Measurements from ENCODE around the gene PPEF1.
A peak's percentile ranks its signal among the peaks of the same experiment; 100 is the strongest.

The PPEF1 gene, protein sequence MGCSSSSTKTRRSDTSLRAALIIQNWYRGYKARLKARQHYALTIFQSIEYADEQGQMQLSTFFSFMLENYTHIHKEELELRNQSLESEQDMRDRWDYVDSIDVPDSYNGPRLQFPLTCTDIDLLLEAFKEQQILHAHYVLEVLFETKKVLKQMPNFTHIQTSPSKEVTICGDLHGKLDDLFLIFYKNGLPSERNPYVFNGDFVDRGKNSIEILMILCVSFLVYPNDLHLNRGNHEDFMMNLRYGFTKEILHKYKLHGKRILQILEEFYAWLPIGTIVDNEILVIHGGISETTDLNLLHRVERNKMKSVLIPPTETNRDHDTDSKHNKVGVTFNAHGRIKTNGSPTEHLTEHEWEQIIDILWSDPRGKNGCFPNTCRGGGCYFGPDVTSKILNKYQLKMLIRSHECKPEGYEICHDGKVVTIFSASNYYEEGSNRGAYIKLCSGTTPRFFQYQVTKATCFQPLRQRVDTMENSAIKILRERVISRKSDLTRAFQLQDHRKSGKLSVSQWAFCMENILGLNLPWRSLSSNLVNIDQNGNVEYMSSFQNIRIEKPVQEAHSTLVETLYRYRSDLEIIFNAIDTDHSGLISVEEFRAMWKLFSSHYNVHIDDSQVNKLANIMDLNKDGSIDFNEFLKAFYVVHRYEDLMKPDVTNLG

GRCh38 chrX:18707426-18708049, at the start of gene PPEF1:
PPEF1 (plus strand) TSS chrX:18707645; CDS start chrX:18707781, 136 bp downstream.
- FAIRE-seq (peak; percentile 72), DNase-seq (ENCODE audit: insufficient read length, low spot score) (no peak)

DNA sequence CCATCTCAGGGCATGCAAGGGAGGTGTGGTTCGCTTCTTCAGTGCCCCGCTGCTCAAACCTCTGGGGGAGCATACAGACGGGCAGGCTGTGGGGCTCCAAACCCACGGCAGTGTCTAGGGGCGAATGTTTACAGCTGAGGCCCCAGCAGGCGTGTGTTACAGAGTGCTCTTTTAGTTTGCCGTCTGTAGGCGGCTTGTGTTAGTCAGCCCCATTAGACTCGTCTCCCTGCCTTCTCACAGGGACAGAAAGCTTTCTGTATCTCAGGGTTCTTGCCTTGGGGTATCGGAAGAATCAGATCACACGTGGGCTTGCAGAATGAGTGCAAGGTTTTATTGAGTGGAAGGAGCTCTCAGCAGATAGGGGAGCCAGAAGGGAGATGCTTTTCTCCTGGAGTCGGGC, 46.2 kb upstream of the PPEF1 start:
- no peak for FAIRE-seq

GRCh38 chrX:18664947-18665346, 42.5 kb upstream of the PPEF1 start:
- DNase-seq (ENCODE audit: insufficient read length, low spot score) (no peak), FAIRE-seq (no peak)

More for the DNA sequence above, 46.2 kb upstream of the PPEF1 start:
- no peak for DNase-seq (ENCODE audit: insufficient read length, low spot score)

GRCh38 chrX:18666614-18667013, 40.8 kb upstream of the PPEF1 start:
- FAIRE-seq (no peak), DNase-seq (ENCODE audit: insufficient read length, low spot score) (no peak)

DNA sequence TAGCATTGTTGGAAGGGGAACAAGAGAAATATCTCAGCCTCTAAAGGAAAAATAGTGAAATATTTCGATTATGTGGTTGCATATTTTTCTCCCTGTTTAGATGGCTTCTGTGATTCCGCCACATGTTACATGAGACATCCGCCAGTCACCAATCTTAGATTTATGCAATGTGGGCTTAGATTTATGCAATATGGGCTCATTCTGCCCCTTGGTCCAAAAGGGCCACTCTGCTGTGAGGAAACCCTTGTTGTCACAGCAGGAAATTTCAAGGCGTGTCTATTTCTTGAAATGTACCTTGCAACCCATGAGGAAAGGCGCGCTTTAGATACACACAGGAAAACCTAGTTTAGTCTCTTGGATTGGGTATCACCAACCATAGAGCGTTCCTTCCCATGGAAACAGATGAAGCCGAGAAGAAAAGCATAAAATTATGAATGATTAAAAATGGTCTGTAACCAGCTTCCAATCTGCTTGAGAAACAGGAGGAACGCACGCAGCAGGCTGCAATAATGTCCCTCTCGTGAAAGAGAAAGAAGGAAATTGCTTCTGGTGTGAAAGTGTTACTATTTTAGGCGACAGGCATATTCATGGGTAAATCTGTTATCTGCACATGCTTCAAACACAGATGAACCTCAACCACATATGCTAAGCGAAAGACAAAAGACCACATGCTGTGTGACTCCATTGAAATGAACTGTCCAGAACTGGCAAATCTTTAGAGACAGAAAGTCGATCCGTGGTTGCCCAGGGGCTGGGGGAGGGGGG, 39.2 kb upstream of the PPEF1 start:
- peak; percentile 94 for FAIRE-seq
- no peak for DNase-seq (ENCODE audit: insufficient read length, low spot score)

DNA sequence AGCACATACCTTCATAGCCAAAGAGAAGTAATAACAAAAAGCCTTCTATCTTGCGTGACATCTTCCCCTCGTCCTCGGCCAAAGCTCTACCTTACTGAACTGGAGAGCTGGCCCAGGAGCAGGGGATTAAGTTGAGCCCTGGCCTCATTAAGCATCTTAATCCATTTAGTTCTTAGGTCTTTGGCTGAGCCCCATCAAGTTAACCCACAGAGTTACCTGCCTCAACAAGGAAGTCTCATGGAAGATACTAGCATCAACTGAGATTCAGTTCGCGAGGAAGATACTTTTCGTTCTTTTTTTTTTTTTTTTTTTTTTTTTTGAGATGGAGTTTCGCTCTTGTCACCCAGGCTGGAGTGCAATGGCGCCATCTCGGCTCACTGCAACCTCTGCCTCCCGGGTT, 35.4 kb upstream of the PPEF1 start, which contains the start of gene RS1:
Gene RS1, minus strand, starts transcription at position 101 of the 400 bp plus-strand sequence. Its CDS starts 40 bp downstream, at position 61.
- DNase-seq (ENCODE audit: insufficient read length, low spot score): no peak
- no peak for FAIRE-seq

- DNase-seq (ENCODE audit: insufficient read length, low spot score) (no peak), FAIRE-seq (no peak)
Measured at GRCh38 chrX:18674417-18674787, 33.0 kb upstream of the PPEF1 start.

DNA sequence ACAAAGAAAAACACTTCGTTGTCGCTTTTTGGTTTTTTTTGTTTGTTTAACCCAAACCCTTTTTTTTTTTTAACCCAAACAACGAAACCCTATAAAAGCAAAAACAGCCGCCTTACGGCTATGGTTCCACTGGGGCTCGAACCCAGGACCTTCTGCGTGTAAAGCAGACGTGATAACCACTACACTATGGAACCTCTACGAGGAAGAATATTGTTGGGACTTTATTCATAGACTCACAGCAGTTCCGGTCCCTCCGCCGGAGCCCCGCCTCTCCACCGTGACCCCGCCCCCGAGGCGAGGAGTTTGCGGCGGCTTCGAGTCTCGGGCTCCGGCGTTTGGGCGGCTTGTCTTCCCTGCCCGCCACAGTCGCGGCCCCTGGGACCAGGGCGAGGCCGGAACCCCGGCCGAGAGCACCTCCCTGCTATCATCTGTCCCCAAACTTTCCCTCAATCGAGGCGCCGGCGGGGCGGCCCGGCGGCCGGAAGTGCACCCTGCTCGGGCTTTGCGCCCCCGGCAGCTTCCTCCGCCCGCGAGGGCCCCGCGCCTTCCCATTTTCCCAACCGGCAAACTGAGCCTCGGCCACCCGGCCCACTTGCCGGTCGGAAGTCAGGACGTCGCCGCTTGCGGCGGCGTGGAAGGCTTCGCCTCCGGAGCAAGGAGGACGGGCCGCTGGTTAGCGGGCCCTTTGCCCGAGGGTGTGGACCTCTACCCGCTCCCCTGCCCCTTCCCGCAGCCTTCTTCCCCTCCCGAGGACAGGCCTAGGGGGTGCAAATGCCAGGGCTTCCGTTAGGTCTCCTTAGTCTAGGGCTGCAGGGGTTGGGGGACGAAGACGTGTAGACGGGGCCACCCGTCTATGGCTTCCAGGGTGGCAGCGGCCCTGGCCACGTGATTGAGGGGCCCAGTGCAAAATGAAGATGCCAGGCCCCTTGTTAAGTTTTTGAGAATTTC, 32.4 kb upstream of the PPEF1 start:
- FAIRE-seq (peak; percentile 86), DNase-seq (ENCODE audit: insufficient read length, low spot score) (peak; percentile 52)

DNA sequence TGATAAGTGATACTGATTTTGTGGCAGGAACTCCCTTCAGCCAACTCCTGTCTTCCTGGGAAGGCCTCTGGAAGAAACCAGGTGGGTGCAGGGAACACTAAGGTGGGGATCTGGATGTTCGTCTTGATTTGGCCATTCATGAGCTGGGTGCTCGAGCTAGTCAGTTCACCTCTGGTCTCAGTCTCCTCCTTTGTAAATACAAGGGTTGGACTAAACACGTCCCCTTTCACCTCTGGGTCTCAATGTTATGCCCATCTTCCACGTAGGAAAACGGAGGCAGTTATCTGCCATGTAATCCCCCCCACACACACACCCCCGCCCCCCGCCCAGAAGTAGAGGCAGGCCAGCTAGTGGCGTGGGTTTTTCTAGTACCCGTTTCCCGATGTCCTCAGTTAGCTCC, 31.4 kb upstream of the PPEF1 start:
- FAIRE-seq: peak; percentile 31
- DNase-seq (ENCODE audit: insufficient read length, low spot score): no peak

GRCh38 chrX:18676470-18676869, 31.0 kb upstream of the PPEF1 start:
- DNase-seq (ENCODE audit: insufficient read length, low spot score) (no peak), FAIRE-seq (no peak)

DNA sequence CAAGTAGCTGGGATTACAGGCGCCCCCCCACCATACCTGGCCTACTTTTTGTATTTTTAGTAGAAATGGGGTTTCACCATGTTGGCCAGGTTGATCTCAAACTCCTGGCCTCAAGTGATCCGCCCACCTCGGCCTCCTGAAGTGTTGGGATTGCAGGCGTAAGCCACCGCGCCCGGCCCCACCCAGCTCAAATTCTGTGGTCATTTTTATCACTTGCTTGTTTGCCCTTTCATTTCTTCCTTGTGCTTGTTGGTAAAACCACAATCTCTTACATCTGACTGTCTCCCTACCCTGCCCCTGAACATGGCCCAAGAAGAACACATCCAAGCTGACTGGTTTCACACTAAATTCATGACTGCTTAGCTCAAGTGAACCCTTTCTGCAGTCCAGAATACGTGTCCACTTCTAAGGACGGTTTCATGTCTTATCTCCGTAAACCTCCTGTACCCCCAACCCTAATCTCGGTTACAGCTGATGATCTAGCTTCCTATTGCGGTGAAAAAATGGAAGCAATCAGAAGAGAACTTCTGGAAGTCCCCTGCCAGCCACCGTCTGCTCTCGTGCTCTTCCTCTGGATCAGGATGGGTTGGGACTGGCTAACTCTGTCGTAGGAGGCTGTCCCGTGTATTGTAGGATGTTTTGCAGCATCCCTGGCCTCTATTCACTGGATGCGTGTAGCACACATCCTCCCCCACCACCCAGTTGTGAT, 30.1 kb upstream of the PPEF1 start:
- no peak for FAIRE-seq

DNA sequence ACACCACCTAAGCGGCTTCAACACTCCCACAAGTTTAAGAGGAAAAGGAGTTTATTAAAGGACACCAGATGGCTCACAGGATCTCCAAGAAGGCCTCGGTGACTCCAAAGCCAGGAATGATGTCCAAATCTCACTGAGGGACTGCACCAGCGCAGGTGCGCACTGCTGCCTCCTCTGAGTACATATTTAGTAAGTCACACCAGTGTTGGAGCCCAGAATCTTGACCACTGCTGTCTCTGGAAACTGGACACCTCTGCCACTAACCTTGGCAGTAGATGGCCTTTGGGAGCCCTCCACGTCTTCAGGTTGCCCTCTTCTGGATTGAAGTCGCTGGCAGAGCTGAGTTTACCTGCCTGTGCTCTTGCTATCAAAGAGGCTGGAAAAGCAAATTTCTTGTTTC, 25.4 kb upstream of the PPEF1 start:
- no peak for DNase-seq (ENCODE audit: insufficient read length, low spot score)
- FAIRE-seq: no peak

More for the DNA sequence above, 30.1 kb upstream of the PPEF1 start:
- no peak for DNase-seq (ENCODE audit: insufficient read length, low spot score)

DNA sequence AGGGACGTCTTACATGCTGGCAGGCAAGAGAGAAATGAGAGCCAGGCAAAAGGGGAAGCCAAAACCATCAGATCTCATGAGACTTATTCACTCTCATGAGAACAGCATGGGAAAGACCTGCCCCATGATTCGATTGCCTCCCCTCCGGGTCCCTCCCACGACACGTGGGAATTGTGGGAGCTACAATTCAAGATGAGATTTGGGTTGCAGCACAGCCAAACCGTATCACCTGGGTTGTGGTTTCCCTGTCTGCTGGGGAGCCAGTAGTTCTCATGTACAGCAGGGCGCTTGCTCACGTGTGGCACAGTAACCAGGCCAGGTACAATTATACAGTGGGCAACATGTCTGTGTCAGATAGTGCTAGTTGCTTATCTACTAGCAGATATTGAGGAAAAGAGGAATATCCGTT, 24.5 kb upstream of the PPEF1 start:
- no peak for FAIRE-seq
- no peak for DNase-seq (ENCODE audit: insufficient read length, low spot score)

DNA sequence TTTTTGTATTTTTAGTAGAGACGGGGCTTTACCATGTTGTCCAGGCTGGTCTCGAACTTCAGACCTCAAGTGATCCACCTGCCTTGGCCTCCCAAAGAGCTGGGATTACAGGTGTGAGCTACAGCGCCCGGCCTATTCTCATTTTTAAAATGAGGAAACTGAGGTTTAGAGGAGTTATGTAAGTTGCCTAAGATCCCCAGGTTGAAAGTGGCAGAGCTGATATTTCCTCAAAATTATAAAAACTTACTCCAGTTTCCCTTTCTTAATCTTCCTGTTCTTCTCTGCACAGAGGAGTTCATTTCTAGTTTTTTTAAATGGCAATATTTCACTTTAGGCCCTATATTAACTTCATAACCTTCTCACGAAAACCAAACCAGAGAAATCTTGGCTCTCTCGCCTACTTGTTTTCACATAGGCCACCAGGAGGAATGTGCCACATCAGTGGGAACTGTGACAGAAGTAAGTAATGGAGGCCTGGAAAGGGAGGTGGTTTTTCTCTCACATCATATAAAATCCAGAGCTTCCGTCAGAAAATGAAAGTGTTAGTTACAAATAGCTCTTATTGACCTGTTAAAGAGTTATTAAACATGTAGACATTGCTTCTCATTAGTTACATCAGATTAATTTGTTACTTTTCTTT, 19.5 kb upstream of the PPEF1 start:
- no peak for FAIRE-seq
- no peak for DNase-seq (ENCODE audit: insufficient read length, low spot score)

DNA sequence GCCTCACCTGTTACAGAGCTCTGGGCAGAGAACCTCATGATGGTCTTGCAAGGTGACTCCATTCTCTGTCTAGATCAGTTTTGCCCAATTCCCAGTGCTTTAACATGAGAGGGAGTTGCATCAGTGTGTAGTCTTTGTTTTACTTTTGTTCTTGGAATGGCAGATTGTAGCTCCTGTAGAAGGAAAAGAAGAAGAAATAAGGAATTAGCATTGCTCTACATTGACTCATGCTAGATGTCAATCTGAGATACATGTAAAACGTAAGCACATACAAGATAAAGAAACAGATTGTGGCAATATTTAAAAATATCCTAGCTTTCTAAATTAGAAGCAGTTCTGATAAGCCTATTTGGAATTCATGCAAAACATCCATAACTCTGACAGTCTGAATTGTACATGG, 16.0 kb upstream of the PPEF1 start:
- no peak for FAIRE-seq
- no peak for DNase-seq (ENCODE audit: insufficient read length, low spot score)

DNA sequence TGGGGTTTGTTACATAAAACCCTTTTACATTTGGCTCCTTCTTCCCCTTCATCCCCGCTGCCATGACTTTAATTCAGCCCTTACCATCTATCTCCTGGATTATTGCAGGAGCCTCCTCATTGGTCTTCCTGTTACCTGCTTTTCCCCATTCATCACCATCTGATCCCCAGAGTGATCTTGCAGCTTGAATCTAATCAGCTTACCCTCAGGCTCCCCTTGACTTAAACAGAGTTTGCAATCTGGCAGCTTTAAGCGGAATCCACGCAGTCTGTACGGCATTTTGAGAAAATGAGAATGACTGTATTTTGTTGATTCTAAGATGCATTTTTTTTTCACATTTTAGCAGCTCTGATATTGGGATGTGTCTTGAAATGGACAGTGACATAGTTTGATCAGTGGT, 14.9 kb upstream of the PPEF1 start:
- no peak for FAIRE-seq
- DNase-seq (ENCODE audit: insufficient read length, low spot score): no peak

- no peak for DNase-seq (ENCODE audit: insufficient read length, low spot score)
- FAIRE-seq: no peak
Measured at GRCh38 chrX:18696653-18697052, 10.8 kb upstream of the PPEF1 start.

DNA sequence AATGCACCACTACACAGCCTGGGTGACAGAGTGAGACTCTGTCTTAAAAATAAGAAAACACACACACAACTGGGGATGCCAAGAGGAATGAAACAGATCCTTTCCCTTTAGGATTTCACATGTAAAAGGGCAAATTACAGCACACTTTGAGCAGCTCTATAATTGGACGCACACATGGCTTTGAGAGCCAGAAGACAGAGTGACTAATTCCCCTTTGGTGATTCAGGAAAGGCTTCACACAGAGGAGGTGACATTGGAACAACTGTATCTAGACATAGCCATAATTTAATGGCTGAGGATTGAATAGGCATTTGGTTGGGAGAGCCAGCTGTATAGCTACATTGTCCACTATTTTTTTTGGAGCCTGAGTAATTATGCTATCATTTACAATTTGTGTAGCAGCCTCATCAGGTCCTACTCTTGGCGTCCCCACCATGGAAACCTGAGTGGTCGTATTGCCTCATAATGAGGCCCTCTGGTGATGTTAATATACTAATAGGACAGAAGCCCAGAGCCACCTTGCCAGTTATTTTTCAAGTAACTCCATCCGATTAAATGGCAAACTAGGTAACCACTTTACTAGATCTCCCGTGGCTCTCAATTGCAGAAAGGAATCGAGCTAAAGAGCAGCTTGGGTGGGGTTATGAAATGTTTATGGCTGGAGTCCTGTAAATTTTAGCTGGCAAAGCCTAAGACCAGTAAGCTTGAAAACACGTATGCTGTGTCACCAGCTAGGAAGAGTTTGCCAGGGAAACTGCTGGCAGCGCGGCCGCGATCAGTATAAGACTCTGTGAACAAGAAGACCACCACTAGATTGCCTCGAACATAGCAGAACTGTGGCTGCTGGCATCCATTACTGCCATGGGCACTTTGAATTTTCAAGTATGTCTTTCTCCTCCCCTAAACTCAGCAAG, 8.5 kb upstream of the PPEF1 start:
- no peak for FAIRE-seq
- DNase-seq (ENCODE audit: insufficient read length, low spot score): no peak
